HG02759 (cell line): ENCODE results near the gene NOG.

Experiments
- ATAC-seq: cut with Tn5 transposase; IDR thresholded peaks from one replicate; pipeline ENCODE4 v1.9.1; 2021; ENCODE audit warnings: mild to moderate bottlenecking, moderate library complexity; ENCODE audit not compliant: unreplicated experiment

Gene NOG

DNA sequence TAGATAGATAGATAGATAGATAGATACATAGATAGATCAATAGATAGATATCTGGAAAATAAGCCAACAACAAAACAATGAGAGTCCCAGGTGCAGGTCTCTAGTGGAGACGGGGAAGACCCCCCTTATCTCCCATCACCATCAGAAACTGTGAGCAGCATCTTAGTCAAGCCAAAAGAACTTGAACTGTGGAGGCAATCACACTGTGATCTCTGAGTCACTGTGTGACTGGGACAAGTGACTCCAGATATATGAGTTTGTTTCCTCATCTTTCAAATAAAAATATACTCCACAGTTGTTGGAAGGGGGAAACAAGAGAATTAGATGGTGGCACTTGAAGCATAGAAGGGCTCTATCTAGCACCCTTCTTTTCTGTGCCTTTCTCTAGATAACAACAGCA, 42.1 kb downstream of the NOG start:
- ATAC-seq = no peak

DNA sequence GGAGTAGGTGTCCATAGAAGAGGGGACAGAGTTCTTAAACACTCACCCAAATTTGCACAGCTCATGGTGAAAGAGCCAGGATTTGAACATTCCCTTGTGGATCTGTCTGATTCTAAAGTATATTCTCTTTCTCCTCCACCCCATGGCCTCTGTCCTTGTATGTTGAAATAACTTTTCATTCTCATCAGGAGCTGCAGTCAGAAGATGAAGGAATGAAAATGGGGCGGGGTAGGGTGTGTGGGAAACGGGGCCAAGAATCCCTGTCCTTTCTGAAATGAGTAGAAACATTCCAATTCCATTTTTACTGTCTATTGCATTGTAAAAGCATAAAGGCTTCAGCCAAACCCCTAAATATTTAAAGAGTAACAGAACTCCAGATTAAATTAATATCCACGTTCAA, 42.8 kb downstream of the NOG start:
- no peak for ATAC-seq

GRCh38 chr17:56637254-56637653, 43.8 kb downstream of the NOG start:
- ATAC-seq = no peak

DNA sequence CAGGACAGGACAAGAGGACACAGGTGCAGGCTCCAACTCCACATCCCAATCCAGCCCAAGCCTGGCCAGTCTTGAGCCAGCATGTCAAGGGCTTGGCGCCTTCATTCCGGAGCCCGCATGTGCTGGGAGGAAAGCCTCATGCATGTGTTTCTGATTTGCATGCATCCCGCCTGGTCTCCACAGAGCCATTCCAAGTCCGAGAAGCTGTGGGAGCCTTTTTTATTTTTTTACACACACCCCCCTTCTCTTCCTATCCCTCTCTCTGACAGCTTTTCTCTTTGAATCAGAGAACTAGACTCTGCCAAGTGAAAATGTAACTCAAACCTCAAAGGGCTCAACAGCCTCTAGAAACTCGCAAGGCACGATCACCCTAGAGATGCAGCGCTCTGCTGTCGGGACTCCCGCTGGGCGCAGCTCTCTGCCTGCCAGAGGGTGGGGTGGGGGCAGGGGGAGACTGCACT, 45.1 kb downstream of the NOG start:
- no peak for ATAC-seq

- ATAC-seq = no peak
Measured at GRCh38 chr17:56639517-56639916, 46.0 kb downstream of the NOG start.

DNA sequence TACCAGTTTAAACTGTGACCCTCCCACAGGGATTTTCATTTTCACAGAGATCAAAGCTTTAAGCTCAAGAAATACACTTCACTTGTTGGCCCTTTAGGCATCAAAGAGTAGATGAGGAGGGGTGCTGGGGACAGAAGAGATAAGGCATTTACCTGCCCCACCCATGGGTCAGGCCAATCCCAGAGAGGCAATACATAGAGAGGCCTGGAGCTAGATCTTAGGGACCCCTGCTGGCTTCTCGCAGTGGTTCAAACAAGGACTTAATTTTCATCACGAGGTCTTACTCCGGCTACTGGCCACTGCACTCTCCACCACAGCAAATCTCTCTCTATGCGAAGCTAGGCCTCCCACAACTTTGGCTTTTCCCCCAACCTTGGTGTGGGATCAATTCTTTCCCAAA, 46.6 kb downstream of the NOG start:
- no peak for ATAC-seq

GRCh38 chr17:56641373-56641772, 47.9 kb downstream of the NOG start:
- ATAC-seq = no peak

- no peak for ATAC-seq
Measured at GRCh38 chr17:56641894-56642293, 48.4 kb downstream of the NOG start.

GRCh38 chr17:56642424-56642823, 48.9 kb downstream of the NOG start:
- no peak for ATAC-seq
